Nephron (organoid): ENCODE data around the gene OTUB1.
A peak's percentile ranks its signal among the peaks of the same experiment; 100 is the strongest.

ENCODE experiments used
- H3K27ac Mint-ChIP-seq, 3 experiments: 2 replicates each; pipeline ENCODE4 v1.8.0; 2020; ENCODE audit warnings: mixed read lengths in 3 of 3, mild to moderate bottlenecking in 2 of 3, moderate library complexity in 1 of 3
- H3K27me3 Mint-ChIP-seq: 2 replicates; pipeline ENCODE4 v1.8.0; 2021; ENCODE audit warnings: low read depth, mild to moderate bottlenecking, moderate library complexity, mixed read lengths
- H3K36me3 Mint-ChIP-seq: 2 replicates; pipeline ENCODE4 v1.8.0; 2020; ENCODE audit warnings: low read depth, mixed read lengths
- H3K4me1 Mint-ChIP-seq: 2 replicates; pipeline ENCODE4 v1.8.0; 2020; ENCODE audit warnings: mixed read lengths
- H3K4me3 Mint-ChIP-seq, 3 experiments: 2 replicates each; pipeline ENCODE4 v1.8.0; 2020; ENCODE audit warnings: mild to moderate bottlenecking in 3 of 3, mixed read lengths in 3 of 3, moderate library complexity in 2 of 3
- H3K9me3 Mint-ChIP-seq: 2 replicates; pipeline ENCODE4 v1.8.0; 2020; ENCODE audit warnings: mixed read lengths
- CTCF ChIP-seq, 3 experiments: fragments of 200-600 bp; sonication (generic); IDR thresholded peaks; one replicate each; pipeline ENCODE4 v1.5.0; 2021; ENCODE audit warnings: antibody characterized with exemption in 3 of 3; ENCODE audit not compliant: unreplicated experiment in 3 of 3

Gene OTUB1

GRCh38 chr11:64021757-64022093 is 35.5 kb downstream of the OTUB1 start:
- Mint-ChIP-seq H3K27me3 (peaks cover 13% of the 10 kb centered on the region), H3K27ac (peak overlapping the region in 1 of 3 experiments; percentile 11), H3K4me1 (peaks cover 22% of the 10 kb centered on the region), H3K4me3 (no peak overlapping the region), H3K9me3 (no peaks in the 10 kb centered on the region), H3K36me3 (no peaks in the 10 kb centered on the region)
- no peak for TF ChIP-seq CTCF (IDR thresholded peaks at IDR 0.05; ENCODE audit: unreplicated experiment in 3 of 3)

- Mint-ChIP-seq H3K4me3 (no peak overlapping the region), H3K36me3 (no peaks in the 10 kb centered on the region), H3K27ac (peak overlapping the region in 2 of 3 experiments; percentile 11 to 50), H3K27me3 (peaks cover 13% of the 10 kb centered on the region), H3K9me3 (no peaks in the 10 kb centered on the region), H3K4me1 (peaks cover 27% of the 10 kb centered on the region)
- TF ChIP-seq CTCF (IDR thresholded peaks at IDR 0.05; ENCODE audit: unreplicated experiment in 3 of 3) = no peak
These were observed 36.0 kb downstream of the OTUB1 start for GRCh38 chr11:64022125-64022784.

- H3K36me3 Mint-ChIP-seq = no peaks in the 10 kb centered on the region
- TF ChIP-seq CTCF (IDR thresholded peaks at IDR 0.05; ENCODE audit: unreplicated experiment in 3 of 3) = no peak
- H3K27ac Mint-ChIP-seq = peak overlapping the region; percentile 60 to 84 (median 74)
- H3K27me3 Mint-ChIP-seq = peaks cover 13% of the 10 kb centered on the region
- no peaks in the 10 kb centered on the region for H3K9me3 Mint-ChIP-seq
- H3K4me3 Mint-ChIP-seq = no peak overlapping the region
- H3K4me1 Mint-ChIP-seq = peaks cover 32% of the 10 kb centered on the region
These were observed 37.8 kb downstream of the OTUB1 start for GRCh38 chr11:64023712-64024710.

GRCh38 chr11:64025205-64025604 is 39.0 kb downstream of the OTUB1 start:
- peak overlapping the region in 2 of 3 experiments; percentile 8 to 54 for H3K27ac Mint-ChIP-seq
- no peak overlapping the region for H3K4me3 Mint-ChIP-seq
- H3K27me3 Mint-ChIP-seq = peaks cover 7% of the 10 kb centered on the region
- H3K9me3 Mint-ChIP-seq = no peaks in the 10 kb centered on the region
- no peak for TF ChIP-seq CTCF (IDR thresholded peaks at IDR 0.05; ENCODE audit: unreplicated experiment in 3 of 3)
- H3K4me1 Mint-ChIP-seq = peaks cover 37% of the 10 kb centered on the region
- H3K36me3 Mint-ChIP-seq = no peaks in the 10 kb centered on the region

- H3K4me3 Mint-ChIP-seq = no peak overlapping the region
- no peaks in the 10 kb centered on the region for H3K27me3 Mint-ChIP-seq
- H3K4me1 Mint-ChIP-seq = peaks cover 42% of the 10 kb centered on the region
- H3K36me3 Mint-ChIP-seq = no peaks in the 10 kb centered on the region
- H3K9me3 Mint-ChIP-seq = no peaks in the 10 kb centered on the region
- TF ChIP-seq CTCF (IDR thresholded peaks at IDR 0.05; ENCODE audit: unreplicated experiment in 3 of 3) = no peak
- H3K27ac Mint-ChIP-seq = peak overlapping the region in 1 of 3 experiments; percentile 14
These were observed 40.5 kb downstream of the OTUB1 start for GRCh38 chr11:64026575-64027205.
